DMS79 (cell line): ENCODE data around the gene CAMK1D.
"Not testable (repeated sequence)": the region's sequence is repeated elsewhere in the genome, so short reads cannot be mapped to it uniquely, and the experiment has no call there.

Source experiments
- DNase-seq: peaks from one replicate; lab custom pipeline; 2025; lab: John Stamatoyannopoulos, UW

CAMK1D gene

DNA sequence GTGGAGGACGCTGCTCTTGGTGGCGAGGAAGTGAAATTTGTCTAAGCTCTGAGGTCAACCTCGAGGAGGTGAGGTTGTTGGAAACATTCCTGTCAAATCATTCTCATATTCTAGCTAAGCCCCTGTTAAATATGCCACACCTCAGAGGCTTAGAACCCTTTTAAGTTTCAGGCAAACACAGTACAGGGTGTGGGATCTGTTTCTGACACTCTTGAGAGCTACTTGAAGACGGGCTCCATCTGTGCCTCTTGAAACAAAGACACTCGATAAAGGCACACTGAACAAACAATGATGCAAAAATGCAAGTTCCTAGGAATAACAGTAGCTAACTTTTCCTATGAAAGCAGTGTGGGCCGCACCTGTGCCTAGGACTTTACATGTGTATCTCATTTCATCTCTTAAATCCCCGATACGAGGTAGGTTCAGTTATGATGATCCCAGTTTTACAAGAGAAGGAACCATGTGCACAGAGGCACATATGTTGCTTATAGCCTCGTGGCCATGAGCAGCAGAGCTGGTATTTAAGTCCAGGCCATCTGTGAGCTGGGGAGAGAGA is 352.9 kb downstream of the CAMK1D start:
- DNase-seq, result peak; percentile 26

DNA sequence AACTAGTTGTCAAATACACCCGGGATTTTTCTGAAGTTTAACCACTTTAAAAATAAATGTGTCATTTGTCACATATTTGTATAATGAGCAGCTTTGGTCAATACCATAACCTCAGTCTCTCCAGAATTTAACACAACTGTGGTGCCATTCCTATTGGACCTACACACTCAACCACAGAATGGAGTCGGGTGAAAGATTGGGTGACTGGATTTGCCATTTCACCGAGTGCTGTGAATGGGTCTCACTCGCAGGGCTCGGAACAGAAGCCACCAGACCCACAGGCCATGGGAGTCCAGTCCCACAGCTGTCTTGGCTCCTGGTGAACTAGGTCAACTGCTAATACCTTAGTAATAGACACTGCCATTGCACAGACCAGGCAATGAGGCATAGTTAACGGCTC is 353.8 kb downstream of the CAMK1D start:
- DNase-seq, result no peak

DNA sequence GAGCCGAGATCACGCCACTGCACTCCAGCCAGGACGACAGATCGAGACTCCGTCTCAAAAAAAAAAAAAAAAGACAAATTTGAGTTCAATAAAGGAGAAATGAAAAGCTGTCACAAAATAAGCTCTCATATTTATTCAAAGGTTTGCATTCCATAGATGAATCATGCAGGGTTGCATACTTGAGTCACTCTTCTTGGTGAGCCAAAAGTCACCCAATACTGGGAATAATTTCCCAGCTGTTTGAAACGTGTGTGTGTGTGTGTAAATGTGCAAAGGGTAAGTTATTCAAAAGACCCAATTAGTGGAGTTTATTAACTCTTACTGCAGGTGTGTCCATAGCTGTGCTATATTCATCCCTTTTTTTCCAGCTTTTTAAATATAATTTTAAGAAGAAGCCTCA is 354.5 kb downstream of the CAMK1D start:
- DNase-seq, result no peak

DNA sequence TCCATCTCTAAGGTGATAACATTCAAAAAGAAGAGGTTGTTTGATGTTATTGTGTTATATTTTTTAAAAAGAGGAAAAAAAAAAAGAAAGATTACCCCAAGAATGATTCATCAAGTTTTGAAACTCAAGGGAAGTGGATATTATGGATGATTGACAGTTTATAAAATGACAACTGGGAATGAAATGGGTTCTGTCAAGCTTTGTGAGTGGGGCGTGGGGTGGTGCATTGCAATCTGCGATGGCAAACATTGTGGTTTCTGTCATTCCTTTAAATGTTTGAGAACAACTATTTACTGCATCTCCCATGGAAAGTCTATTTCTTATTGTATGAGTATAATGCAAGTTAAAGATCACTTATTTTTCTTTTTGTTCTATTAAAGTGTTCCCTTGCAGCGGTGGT is 355.1 kb downstream of the CAMK1D start:
- no peak for DNase-seq

DNA sequence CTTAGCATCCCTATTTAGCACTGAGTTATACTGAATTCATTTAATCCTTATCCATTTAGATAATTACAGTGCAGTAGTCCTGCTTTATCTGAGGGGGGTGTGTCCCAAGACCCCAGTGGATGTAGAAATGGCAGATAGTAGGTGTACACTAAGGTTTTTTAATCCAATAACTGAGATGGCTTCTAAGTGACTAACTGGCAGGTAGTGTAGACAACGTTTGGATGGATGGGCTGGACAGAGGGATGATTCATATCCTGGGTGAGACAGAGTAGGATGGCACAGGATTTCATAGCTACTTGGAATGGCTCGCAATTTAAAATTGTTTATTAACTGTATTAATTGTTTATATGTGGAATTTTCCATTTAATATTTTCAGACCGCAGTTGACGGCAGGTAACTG is 356.6 kb downstream of the CAMK1D start:
- no peak for DNase-seq

DNA sequence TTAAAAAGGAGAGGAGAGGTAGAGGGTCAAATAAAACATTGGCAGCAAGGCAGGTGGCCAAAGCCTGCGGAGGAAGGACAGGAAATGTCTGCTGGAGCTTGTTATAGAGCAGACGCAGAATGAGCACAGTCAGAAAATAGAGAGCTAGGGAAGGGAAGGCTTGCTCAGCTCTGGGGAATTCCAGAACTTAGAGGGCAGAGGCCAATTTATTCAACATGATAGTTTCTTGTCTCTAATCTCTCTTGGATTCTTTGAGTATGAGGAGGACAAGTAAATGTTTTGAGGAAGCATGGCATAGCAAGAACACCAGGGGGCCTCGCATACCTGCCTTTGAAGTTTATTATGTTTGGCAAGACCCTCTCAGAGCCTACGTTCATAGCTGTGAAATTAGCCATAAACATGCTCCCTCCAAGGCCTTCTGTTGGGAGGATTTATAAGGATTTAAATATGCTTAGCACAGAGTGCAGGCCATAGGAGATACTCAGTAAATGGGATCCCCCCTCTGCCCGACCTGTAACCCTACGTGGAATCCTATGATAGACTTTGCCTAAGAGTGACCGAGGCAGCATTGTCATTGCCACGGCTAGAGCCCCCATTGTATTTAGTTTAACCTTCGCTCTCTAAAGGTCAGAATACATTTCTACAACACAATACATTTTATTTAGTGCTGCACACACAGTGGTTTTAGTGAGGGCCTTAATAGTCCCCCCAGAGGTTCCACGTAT is 358.3 kb downstream of the CAMK1D start:
- DNase-seq, result peak; percentile 15

DNA sequence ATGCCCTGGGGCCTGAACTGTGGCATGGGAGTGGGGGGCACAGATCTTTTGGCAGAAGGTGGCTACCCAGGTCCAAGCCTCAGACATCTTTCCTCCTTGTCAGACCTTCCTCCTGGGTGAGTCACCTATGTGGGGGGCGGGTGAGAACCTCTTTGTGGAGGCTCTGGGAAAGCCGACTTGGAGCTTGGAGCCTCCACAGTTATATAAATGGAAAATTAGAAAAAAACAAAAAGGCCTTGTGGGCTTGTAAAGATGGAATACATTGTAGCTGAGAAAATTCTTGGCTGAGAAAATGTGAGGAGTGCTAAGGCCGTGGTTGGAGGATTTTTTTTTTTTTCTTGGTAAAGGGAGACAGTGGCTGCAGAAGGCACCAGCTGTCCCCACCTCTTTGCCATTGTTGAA is 359.7 kb downstream of the CAMK1D start:
- DNase-seq, result no peak

DNA sequence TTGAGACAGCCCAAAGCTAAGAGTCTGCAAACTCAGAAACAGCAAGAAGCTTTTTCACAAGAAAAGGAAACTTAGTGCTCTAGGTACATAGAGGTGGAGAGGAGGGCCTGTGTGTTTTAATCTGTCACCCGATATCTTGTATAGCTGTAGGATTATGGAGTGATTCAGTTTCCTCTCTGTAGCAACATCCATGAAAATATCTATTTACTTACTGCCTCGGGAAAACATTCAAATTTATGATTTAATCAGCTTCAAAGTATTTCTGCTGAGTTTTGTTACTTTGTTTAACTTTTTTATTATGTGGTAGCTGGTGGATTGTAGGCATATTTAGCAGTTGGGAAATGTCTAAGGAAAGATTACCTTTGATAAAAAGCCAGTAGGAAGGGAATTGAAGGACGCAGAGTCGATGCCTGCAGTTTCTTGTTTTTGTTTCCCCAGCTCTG is 360.2 kb downstream of the CAMK1D start:
- no peak for DNase-seq

DNA sequence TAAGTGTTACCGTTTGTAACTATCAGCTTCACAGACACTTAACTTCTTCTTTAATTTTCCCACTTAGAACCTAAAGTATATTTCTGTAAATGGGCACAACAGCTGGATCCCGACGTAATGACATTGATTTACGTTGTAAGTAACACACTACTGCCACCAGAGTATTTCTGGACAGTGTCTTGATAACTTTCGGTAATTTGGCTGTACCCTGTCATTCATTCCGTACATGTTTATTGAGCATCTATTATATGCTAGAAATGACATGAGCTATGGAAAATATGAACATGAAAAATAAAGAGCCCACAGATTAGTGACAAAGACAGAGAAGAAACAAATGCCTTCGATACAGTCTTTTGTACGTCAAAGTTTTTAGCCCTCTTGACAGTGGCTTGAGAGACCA is 360.8 kb downstream of the CAMK1D start:
- no peak for DNase-seq

DNA sequence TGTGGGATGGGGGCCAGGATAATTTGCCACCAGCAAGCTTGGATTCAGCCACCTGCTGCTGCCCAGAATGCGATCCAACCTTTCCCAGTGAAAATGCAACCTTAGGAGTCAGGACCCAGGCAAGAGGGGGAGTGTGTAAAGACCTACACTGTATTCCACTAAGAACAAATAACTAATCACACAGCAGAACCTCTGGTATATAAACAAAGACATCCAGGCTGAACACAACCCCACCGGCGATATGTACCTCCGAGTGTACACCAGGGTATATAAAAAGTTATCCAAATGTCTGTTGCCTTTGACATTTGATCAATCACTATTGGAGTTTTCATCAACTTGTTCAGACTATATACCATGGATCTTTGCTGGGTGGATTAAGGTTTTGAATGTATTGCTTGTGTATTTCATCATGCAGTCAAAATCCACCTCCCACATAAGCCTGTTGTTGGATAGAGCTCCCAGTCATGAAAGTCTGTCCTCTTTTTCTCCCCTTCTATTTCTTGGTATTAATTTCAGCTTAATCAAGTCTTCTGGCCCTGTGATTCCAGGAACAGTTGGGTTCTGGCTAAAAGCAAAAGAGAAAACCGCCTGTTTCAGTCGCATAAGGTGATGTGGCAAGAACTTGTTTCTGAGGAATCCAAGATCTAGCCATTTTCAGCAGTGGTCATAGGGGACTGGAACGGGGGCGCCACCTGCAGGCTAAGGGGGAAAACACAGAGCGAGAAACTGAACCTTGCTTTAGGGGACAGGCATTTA is 361.4 kb downstream of the CAMK1D start:
- peak; percentile 25 for DNase-seq

DNA sequence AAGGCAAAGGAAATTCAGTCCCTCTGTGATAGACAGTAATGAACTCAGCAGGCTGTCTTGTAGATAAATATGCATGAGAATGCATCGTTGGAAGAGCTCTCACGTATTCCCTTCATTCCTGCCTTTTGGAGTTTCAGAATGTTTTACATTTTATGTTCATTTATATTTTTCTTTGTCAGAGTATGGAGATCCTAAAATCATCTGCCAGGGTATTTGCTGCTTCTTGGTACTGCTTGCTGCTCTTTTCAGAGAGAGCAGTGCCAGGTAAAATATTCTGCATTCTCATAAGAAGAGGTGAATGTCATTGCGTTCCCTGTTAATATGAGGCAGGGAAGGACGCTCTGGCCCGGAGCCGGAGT is 362.0 kb downstream of the CAMK1D start:
- DNase-seq, result no peak

DNA sequence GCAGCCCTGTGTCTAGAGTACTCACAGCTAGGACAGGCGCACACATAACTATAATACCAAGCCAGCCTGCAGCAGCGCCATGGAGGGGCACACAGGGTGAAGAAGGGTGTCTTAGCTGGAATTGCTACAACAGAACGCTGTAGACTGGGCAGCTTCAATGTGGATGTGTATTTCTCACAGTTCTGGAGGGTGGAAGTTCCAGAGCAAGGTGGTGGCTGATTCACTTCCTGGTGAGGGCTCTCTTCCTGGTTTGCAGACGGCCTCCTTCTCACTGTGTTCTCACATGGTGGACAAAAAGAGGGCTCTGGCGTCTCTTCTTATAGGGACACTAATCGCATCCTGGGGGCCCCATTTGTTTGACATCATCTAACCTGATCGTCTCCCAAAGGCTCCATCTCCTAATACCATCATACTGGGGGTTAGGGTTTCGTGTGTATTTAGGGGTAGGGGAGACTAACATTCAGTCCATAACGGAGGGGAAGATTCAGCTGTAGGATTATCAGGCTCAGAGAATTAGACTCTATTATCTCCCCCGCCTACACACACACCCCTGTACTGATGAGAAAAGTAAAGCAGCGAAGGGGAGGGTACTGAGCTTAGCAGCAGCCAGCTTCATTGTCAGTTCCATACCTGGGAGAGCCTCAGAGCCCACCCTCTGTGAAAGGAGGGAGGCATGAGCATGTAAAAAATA is 363.1 kb downstream of the CAMK1D start:
- no peak for DNase-seq

DNA sequence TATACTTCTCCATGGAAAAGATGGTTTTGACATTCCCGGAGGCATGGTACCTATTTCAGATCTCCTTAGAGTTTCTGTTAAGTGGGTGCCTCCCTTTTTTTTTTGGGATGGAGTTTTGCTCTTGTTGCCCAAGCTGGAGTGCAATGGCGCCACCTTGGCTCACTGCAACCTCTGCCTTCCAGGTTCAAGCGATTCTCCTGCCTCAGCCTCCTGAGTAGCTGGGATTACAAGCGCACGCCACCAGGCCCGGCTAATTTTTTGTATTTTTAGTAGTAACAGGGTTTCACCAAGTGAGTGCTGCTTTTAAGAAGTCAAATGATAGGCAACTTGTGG is 363.6 kb downstream of the CAMK1D start:
- not testable (repeated sequence) for DNase-seq

DNA sequence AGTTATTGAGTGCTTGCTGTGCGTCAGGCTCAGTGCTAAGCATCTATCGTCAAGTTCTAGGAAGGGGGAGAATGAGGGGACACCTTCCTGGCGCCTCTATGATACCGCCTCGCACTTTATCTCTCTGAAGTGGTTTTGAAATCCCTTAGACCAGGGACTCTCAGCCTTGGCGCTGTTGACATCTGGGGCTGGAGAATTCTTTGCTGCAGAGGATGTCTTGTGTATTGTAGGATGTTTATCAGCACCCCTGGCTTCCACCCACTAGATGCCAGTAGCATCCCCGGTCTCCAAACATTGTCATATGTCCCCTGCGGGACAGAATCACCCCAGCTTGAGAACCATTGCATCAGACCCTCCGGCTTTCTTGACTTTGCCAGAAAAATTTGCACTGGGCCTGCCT is 366.7 kb downstream of the CAMK1D start:
- DNase-seq, result no peak

DNA sequence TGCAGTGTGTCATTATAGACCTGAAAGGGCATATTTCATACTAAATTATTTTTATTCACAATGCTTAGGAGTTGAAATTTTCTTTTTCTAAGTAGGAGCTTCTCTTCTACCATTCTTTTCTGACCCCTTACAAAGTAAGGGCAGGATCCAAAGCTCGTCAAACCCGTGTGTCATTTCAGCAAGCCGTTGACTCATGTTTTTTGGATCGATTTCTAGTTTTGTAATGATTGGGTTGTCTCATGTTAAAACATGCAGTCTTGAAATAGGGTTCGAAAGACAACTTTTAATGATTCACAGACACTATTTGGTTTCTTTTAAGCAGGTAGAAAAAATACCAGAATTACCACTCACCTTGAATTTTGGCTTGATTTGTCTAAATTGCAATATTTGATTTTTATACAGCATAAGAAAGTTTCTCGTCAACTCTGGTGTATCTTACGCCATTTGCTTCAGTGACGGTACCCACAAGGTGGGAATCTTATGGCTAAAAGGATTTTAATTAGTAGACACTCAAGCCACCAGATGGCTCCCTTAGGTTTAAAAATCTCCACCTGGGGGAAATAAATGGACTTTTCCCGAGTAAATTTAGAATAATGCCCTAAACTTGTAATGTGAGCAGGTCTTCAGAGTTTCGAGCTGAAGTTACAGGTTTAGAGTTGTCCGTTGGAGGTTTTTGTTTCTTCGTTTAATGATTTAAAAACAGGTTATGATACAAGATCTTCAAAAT is 368.8 kb downstream of the CAMK1D start:
- no peak for DNase-seq

DNA sequence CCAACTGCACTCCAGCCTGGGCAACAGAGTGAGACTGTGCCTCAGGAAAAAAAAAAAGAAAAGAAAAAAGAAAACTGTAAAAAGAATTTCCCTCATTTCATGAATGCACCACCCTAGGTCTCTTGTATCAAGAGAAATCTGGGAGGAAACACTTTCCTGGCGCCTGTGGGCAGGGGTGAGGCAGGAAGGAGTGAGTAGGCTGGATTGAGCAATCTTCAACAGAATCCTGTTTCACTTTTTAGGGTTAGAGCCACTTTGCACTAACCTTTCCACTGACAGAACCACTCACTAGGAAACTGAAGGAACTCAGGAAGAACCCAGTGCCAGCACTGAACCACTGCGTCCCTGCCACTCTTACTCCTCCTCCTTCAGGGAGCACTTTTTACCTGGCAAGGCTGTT is 370.0 kb downstream of the CAMK1D start:
- DNase-seq, result no peak

DNA sequence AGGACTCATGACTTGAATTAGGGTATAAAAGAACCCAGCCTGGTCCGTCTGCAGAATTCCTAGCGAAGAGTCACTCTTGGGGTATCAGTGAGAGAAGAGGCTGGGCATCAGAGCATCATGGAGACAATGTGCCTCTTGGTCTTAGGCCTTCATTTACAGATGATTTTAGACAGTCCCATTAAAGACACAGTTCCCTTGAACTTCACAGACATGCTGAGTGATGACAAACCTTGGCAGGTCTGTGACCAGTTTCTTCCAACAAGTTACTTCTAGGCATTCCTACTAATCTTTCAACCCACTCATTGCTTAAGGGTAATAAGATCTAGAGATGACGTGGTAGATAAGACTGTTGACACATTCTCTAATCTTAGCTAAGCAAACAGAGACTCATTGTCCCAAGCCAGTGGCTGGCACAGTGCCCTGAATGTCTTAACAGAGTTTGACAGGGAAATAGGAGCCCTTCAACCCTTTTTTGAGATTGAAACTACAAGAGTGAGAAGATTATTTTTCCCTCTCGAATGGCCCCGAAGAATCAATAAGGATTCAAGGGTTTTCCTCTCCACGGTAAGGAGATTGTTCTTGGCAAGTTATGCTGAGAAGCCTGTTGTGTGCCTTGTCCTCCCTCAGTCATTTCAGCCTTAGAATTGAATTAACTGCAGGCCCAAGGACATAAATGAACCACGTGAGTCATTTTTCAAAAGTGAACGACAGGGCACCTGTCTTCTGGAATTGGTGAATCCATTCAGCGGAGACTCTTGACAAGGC is 371.1 kb downstream of the CAMK1D start:
- peak; percentile 86 for DNase-seq

DNA sequence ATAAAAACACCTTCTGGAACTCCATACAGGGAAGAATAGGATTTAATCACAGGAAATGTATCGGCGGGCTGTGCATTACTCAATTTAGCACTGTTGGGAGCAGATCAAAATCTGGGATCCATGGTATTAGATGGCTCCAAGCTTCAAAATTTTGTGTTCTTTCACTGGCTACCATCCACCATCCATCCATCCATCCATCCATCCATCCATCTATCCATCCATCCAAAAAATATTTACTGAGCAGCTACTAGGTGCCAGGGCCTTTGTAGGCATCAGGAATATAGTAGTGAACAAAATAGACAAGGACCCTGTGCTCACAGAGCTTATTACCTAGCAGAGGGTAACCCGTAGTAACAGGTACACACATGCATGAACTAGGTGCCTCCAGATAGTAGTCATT is 372.0 kb downstream of the CAMK1D start:
- no peak for DNase-seq

DNA sequence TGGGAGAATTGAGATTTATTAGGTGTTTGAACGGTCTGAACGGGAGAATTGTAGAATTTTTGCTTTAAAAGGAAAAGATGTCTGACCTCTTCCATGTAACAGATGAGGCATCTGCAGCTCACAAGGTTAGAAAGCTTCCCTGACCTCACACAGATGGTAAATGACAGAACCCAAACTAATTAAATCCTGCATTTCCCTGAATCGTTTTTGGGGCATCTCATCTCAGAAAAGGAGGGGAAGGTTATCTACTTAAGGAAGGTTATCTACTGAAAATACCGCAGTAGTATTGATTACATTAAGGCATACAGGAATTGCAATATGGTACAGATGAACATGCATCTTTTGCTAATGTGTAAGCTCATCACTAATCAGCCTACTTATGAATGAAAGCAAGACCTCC is 373.9 kb downstream of the CAMK1D start:
- no peak for DNase-seq

DNA sequence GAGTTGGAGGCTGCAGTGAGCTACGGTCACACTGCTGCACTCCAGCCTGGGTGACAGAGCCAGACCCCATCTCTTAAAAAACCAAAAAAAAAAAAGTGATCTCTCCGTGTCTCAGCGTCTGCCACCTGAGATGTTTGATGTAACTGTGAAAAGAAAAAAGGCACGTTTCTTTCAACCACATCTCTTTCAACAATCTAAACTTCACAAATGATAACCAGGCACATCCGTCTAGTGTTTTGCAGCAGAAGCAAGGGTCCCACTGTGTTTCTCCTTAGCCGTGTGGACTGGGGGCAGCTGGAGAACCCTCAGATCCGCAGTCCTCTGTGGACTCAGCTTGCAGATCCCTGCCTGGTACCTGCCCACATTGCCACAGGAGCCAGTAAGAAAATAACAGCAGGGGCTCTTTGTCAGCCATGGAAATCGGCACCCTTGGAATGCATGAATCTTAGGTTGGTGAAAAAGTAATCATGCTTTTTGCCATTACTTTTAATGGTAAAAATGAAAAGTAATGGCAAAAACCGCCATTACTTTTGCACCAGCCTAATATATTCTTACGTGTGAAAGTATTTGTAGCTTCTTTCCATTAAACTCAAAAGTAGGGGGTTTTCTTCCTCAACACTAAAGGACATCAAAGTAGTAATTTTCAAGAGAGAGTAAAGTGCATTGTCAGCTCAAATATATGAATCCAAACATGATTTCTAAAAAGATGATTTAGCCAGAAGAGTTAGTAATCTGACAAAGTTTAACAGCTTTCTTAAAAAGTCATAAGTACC is 375.6 kb downstream of the CAMK1D start:
- DNase-seq, result no peak

DNA sequence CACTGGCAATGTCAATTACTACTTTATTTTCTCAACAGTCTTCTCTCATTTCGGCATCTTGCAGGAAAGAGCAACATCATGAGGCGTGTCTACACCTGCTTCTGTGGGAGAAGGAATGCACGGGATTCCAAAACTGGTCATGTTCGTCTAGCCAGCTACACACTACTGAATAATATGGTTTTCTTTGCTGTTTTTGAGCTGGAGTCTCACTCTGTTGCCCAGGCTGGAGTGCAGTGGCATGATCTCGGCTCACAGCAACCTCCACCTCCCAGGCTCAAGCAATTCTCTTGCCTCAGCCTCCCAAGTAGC is 376.2 kb downstream of the CAMK1D start:
- not testable (repeated sequence) for DNase-seq
